ENCODE measurements around the gene FAM209B.

FAM209B gene

DNA sequence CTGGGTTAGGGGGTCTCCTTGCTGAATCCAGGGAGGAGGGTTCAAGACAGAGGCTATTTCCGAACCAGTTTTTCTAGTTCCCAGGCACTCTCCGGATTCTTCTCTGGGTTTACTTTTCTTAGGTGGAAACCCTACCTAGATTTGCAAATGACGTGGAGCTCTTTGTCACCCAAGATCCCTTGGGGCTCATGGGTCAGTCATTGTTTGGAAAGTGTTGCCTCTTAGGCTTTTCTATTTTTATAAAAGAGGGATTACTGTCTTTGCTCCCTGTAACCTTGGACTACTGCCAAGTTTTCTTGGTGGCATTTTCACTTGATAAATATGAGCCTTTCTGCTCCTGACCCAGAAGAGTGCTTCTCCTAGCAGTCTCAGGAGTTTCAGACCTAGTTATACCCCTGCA, 33.6 kb downstream of the FAM209B start:
- Histone ChIP-seq H3K4me1 (ENCODE audit: control insufficient read depth, insufficient read depth, low read length) (no peaks in the 10 kb centered on the region), H3K4me3 (ENCODE audit: insufficient read depth, low read depth, low read length) (no peak overlapping the region), H3K9me3 (ENCODE audit: control insufficient read depth, low read length) (no peaks in the 10 kb centered on the region), H3K36me3 (ENCODE audit: control insufficient read depth, insufficient read depth, low read length) (no peaks in the 10 kb centered on the region), H3K27me3 (ENCODE audit: control insufficient read depth, insufficient read depth, low read length, poor library complexity, severe bottlenecking) (no peaks in the 10 kb centered on the region), H3K27ac (ENCODE audit: insufficient read depth, low read depth, low read length, poor library complexity, severe bottlenecking) (no peak overlapping the region)
- WGBS, 2 experiments = 74 to 85% methylated on average over 3 of the region's 3 CpGs

GRCh38 chr20:56570832-56571231, 37.8 kb downstream of the FAM209B start:
- Histone ChIP-seq H3K27ac (ENCODE audit: insufficient read depth, low read depth, low read length, poor library complexity, severe bottlenecking) (no peak overlapping the region), H3K36me3 (ENCODE audit: control insufficient read depth, insufficient read depth, low read length) (no peaks in the 10 kb centered on the region), H3K4me3 (ENCODE audit: insufficient read depth, low read depth, low read length) (no peak overlapping the region), H3K4me1 (ENCODE audit: control insufficient read depth, insufficient read depth, low read length) (no peaks in the 10 kb centered on the region), H3K27me3 (ENCODE audit: control insufficient read depth, insufficient read depth, low read length, poor library complexity, severe bottlenecking) (no peaks in the 10 kb centered on the region), H3K9me3 (ENCODE audit: control insufficient read depth, low read length) (no peaks in the 10 kb centered on the region)
- WGBS, 2 experiments = 0% methylated on average over 2 of the region's 2 CpGs

- no peaks in the 10 kb centered on the region for H3K36me3 ChIP-seq (ENCODE audit: control insufficient read depth, insufficient read depth, low read length)
- 93 to 94% methylated on average over 4 of the region's 4 CpGs for WGBS, 2 experiments
- no peak overlapping the region for H3K4me3 ChIP-seq (ENCODE audit: insufficient read depth, low read depth, low read length)
- H3K9me3 ChIP-seq (ENCODE audit: control insufficient read depth, low read length) = no peaks in the 10 kb centered on the region
- H3K27ac ChIP-seq (ENCODE audit: insufficient read depth, low read depth, low read length, poor library complexity, severe bottlenecking) = no peak overlapping the region
- no peaks in the 10 kb centered on the region for H3K4me1 ChIP-seq (ENCODE audit: control insufficient read depth, insufficient read depth, low read length)
- H3K27me3 ChIP-seq (ENCODE audit: control insufficient read depth, insufficient read depth, low read length, poor library complexity, severe bottlenecking) = no peaks in the 10 kb centered on the region
These were observed 39.1 kb downstream of the FAM209B start for GRCh38 chr20:56572172-56572571.

- no peaks in the 10 kb centered on the region for H3K9me3 ChIP-seq (ENCODE audit: control insufficient read depth, low read length)
- no peak overlapping the region for H3K27ac ChIP-seq (ENCODE audit: insufficient read depth, low read depth, low read length, poor library complexity, severe bottlenecking)
- no peaks in the 10 kb centered on the region for H3K4me1 ChIP-seq (ENCODE audit: control insufficient read depth, insufficient read depth, low read length)
- H3K27me3 ChIP-seq (ENCODE audit: control insufficient read depth, insufficient read depth, low read length, poor library complexity, severe bottlenecking) = no peaks in the 10 kb centered on the region
- no peaks in the 10 kb centered on the region for H3K36me3 ChIP-seq (ENCODE audit: control insufficient read depth, insufficient read depth, low read length)
- 93% methylated on average over 5 of the region's 5 CpGs for WGBS, 2 experiments
- no peak overlapping the region for H3K4me3 ChIP-seq (ENCODE audit: insufficient read depth, low read depth, low read length)
These were observed 40.9 kb downstream of the FAM209B start for GRCh38 chr20:56573986-56574385.

DNA sequence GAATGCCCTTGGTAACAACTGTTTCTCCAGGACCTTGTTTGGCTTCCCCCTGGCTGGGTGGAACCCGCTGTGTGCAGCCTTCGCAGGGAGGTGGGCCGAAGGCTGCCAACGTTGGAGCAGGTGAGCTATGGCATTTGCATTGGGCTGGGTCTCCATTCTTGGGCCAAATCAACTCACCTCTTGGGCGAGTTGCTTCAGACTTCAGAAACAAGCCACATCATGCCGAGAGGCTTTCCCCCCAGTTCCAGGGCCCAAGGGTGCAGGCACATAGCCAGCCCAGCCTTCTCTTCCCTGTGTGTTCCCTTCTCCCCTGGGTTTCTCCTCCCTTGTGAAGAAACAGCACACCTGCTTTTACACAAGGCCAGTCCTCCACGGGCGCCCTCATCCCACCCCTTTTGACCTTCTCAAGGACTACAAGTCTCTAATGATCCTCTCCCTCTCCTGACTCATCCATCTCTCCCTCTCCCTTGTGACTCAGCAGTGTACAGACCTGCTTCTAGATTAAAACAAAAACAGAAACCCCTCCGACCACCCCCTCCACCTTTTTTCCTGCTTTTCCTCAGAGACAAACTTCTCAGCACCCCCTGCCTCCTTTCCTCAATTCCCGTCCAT, 41.6 kb downstream of the FAM209B start:
- whole genome bisulfite sequencing, 2 experiments = 89 to 91% methylated on average over 10 of the region's 10 CpGs
- H3K27me3 ChIP-seq (ENCODE audit: control insufficient read depth, insufficient read depth, low read length, poor library complexity, severe bottlenecking) = no peaks in the 10 kb centered on the region
- no peak overlapping the region for H3K27ac ChIP-seq (ENCODE audit: insufficient read depth, low read depth, low read length, poor library complexity, severe bottlenecking)

DNA sequence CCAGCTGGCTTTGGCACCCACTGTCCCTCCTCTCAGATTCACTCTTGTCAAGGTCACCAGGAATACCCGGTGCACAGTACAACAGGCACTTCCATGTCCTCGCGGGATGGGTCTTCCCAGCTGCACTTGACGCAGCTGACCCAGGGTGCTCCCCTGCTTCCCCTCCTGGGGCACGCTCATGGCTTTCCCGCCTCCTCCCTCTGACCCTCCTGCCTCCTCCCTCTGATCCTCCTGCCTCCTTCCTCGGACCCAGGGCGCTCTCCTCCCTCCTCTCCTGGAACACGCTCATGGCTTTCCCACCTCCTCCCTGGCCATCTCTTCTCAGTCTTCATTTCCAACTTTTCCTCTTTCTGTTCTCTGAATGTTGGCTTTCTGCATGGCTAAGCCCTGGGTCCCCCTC, 42.1 kb downstream of the FAM209B start:
- H3K27ac ChIP-seq (ENCODE audit: insufficient read depth, low read depth, low read length, poor library complexity, severe bottlenecking) = no peak overlapping the region
- 91 to 92% methylated on average over 9 of the region's 9 CpGs for WGBS, 2 experiments
- H3K9me3 ChIP-seq (ENCODE audit: control insufficient read depth, low read length) = no peaks in the 10 kb centered on the region
- H3K27me3 ChIP-seq (ENCODE audit: control insufficient read depth, insufficient read depth, low read length, poor library complexity, severe bottlenecking) = no peaks in the 10 kb centered on the region
- H3K4me1 ChIP-seq (ENCODE audit: control insufficient read depth, insufficient read depth, low read length) = no peaks in the 10 kb centered on the region
- H3K4me3 ChIP-seq (ENCODE audit: insufficient read depth, low read depth, low read length) = no peak overlapping the region
- H3K36me3 ChIP-seq (ENCODE audit: control insufficient read depth, insufficient read depth, low read length) = no peaks in the 10 kb centered on the region

More for the DNA sequence above, 41.6 kb downstream of the FAM209B start:
- H3K4me3 ChIP-seq (ENCODE audit: insufficient read depth, low read depth, low read length) = no peak overlapping the region
- H3K4me1 ChIP-seq (ENCODE audit: control insufficient read depth, insufficient read depth, low read length) = no peaks in the 10 kb centered on the region
- no peaks in the 10 kb centered on the region for H3K36me3 ChIP-seq (ENCODE audit: control insufficient read depth, insufficient read depth, low read length)
- no peaks in the 10 kb centered on the region for H3K9me3 ChIP-seq (ENCODE audit: control insufficient read depth, low read length)

GRCh38 chr20:56575961-56576360, 42.9 kb downstream of the FAM209B start:
- H3K27me3 ChIP-seq (ENCODE audit: control insufficient read depth, insufficient read depth, low read length, poor library complexity, severe bottlenecking) = no peaks in the 10 kb centered on the region
- 84 to 86% methylated on average over 4 of the region's 4 CpGs for WGBS, 2 experiments
- no peaks in the 10 kb centered on the region for H3K4me1 ChIP-seq (ENCODE audit: control insufficient read depth, insufficient read depth, low read length)
- no peak overlapping the region for H3K4me3 ChIP-seq (ENCODE audit: insufficient read depth, low read depth, low read length)
- no peaks in the 10 kb centered on the region for H3K36me3 ChIP-seq (ENCODE audit: control insufficient read depth, insufficient read depth, low read length)
- no peak overlapping the region for H3K27ac ChIP-seq (ENCODE audit: insufficient read depth, low read depth, low read length, poor library complexity, severe bottlenecking)
- H3K9me3 ChIP-seq (ENCODE audit: control insufficient read depth, low read length) = no peaks in the 10 kb centered on the region

- H3K36me3 ChIP-seq (ENCODE audit: control insufficient read depth, insufficient read depth, low read length) = no peaks in the 10 kb centered on the region
- no peak overlapping the region for H3K27ac ChIP-seq (ENCODE audit: insufficient read depth, low read depth, low read length, poor library complexity, severe bottlenecking)
- H3K27me3 ChIP-seq (ENCODE audit: control insufficient read depth, insufficient read depth, low read length, poor library complexity, severe bottlenecking) = no peaks in the 10 kb centered on the region
- no peaks in the 10 kb centered on the region for H3K9me3 ChIP-seq (ENCODE audit: control insufficient read depth, low read length)
- 88 to 89% methylated on average over 6 of the region's 6 CpGs for WGBS, 2 experiments
- H3K4me1 ChIP-seq (ENCODE audit: control insufficient read depth, insufficient read depth, low read length) = no peaks in the 10 kb centered on the region
- H3K4me3 ChIP-seq (ENCODE audit: insufficient read depth, low read depth, low read length) = no peak overlapping the region
These were observed 46.3 kb downstream of the FAM209B start for GRCh38 chr20:56579301-56579710.

DNA sequence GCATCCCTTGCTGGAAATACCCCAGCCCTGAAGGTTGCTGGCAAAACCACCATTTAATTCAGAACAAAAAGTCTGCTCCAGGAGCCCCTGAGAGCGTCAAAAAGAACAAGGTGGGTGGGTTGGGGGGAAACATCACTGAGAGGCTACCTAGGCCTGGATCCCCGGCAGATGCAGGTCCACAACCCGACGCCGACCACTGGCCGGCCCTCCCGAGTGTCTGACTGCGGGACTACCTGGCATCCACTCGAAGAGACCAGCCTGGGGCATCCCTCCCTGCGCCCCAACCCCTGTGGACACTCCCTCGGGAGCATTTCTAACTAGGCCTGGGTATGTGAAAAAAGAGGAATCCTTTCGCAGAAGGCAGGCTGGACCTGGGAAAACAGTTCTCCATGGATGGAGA, 47.2 kb downstream of the FAM209B start:
- Histone ChIP-seq H3K27ac (ENCODE audit: insufficient read depth, low read depth, low read length, poor library complexity, severe bottlenecking) (no peak overlapping the region), H3K4me3 (ENCODE audit: insufficient read depth, low read depth, low read length) (no peak overlapping the region), H3K36me3 (ENCODE audit: control insufficient read depth, insufficient read depth, low read length) (no peaks in the 10 kb centered on the region), H3K4me1 (ENCODE audit: control insufficient read depth, insufficient read depth, low read length) (no peaks in the 10 kb centered on the region), H3K9me3 (ENCODE audit: control insufficient read depth, low read length) (no peaks in the 10 kb centered on the region), H3K27me3 (ENCODE audit: control insufficient read depth, insufficient read depth, low read length, poor library complexity, severe bottlenecking) (no peaks in the 10 kb centered on the region)
- 95 to 96% methylated on average over 12 of the region's 12 CpGs for WGBS, 2 experiments

DNA sequence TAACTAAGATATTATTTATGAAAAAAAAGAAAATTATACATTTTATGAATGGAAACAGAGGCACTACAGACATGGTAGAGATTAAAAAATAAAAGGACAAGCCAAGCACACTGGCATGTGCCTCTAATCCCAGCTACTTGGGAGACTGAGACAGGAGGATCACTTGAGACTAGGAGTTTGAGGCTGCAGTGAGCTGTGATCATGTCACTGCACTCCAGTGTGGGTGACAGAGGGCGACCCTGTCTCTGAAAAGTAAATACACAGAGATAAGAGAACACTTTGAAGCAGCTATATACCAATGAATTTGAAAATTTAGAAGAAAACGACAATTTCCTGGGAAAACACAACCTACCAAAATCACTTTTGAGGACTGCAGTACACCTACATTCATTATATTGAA, 48.7 kb downstream of the FAM209B start:
- H3K4me3 ChIP-seq (ENCODE audit: insufficient read depth, low read depth, low read length) = no peak overlapping the region
- no peaks in the 10 kb centered on the region for H3K36me3 ChIP-seq (ENCODE audit: control insufficient read depth, insufficient read depth, low read length)
- H3K4me1 ChIP-seq (ENCODE audit: control insufficient read depth, insufficient read depth, low read length) = no peaks in the 10 kb centered on the region
- H3K9me3 ChIP-seq (ENCODE audit: control insufficient read depth, low read length) = no peaks in the 10 kb centered on the region
- WGBS, 2 experiments = 82 to 93% methylated on average over 2 of the region's 2 CpGs
- no peak overlapping the region for H3K27ac ChIP-seq (ENCODE audit: insufficient read depth, low read depth, low read length, poor library complexity, severe bottlenecking)
- H3K27me3 ChIP-seq (ENCODE audit: control insufficient read depth, insufficient read depth, low read length, poor library complexity, severe bottlenecking) = no peaks in the 10 kb centered on the region

DNA sequence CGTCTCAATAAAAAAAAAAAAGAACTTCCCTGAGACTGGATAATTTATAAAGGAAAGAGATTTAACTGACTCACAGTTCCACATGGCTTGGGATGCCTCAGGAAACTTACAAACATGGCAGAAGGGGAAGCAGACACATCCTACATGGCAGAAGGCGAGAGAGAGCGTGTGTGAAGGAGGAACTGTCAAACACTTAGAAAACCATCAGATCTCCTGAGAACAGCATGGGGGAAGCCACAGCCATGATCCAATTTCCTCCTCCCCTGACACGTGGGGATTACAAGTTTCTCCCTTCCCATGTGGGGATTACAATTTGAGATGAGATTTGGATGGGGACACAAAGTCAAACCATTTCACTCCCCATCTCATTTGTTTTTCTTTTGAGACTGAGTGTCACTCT, 49.5 kb downstream of the FAM209B start:
- Histone ChIP-seq H3K36me3 (ENCODE audit: control insufficient read depth, insufficient read depth, low read length) (no peaks in the 10 kb centered on the region), H3K4me1 (ENCODE audit: control insufficient read depth, insufficient read depth, low read length) (no peaks in the 10 kb centered on the region), H3K27ac (ENCODE audit: insufficient read depth, low read depth, low read length, poor library complexity, severe bottlenecking) (no peak overlapping the region), H3K9me3 (ENCODE audit: control insufficient read depth, low read length) (no peaks in the 10 kb centered on the region), H3K27me3 (ENCODE audit: control insufficient read depth, insufficient read depth, low read length, poor library complexity, severe bottlenecking) (no peaks in the 10 kb centered on the region), H3K4me3 (ENCODE audit: insufficient read depth, low read depth, low read length) (no peak overlapping the region)
- 87 to 96% methylated on average over 3 to 4 of the region's 4 CpGs for WGBS, 2 experiments
